HEK293T (cell line): ENCODE data around the gene SEMA5A.

Experiments used
- CTCF ChIA-PET: fragments of 350-600 bp; formaldehyde crosslinking; extraction: SDS; loops from one replicate; lab custom pipeline; 2021; ENCODE audit warnings: antibody characterized with exemption, inconsistent platforms; lab: Yijun Ruan, JAX
- POLR2A ChIA-PET: fragments of 350-600 bp; formaldehyde crosslinking; extraction: SDS; loops from one replicate; lab custom pipeline; 2020; ENCODE audit warnings: antibody characterized with exemption, inconsistent platforms; lab: Yijun Ruan, JAX
- DNase-seq: peaks from one replicate; pipeline ENCODE4 v3.0.0; 2012; ENCODE audit warnings: mixed read lengths; ENCODE audit errors: extremely low spot score
- ARNT ChIP-seq: fragments of 450-650 bp; IDR thresholded peaks from 2 replicates; pipeline ENCODE4 v1.6.1; 2017; ENCODE audit warnings: mild to moderate bottlenecking
- BHLHE40 ChIP-seq: fragments of 450-650 bp; IDR thresholded peaks from 2 replicates; pipeline ENCODE4 v1.6.1; 2016; ENCODE audit warnings: mild to moderate bottlenecking, moderate library complexity, borderline replicate concordance
- CTBP1 ChIP-seq: fragments of 450-650 bp; IDR thresholded peaks from 2 replicates; pipeline ENCODE4 v1.6.1; 2016; ENCODE audit warnings: borderline replicate concordance
- ELF4 ChIP-seq: fragments of 450-650 bp; IDR thresholded peaks from 2 replicates; pipeline ENCODE4 v1.6.1; 2017; ENCODE audit warnings: antibody characterized with exemption
- FOXA1 ChIP-seq: fragments of 450-650 bp; IDR thresholded peaks from 2 replicates; pipeline ENCODE4 v1.6.1; 2016; ENCODE audit warnings: mild to moderate bottlenecking
- FOXK2 ChIP-seq: fragments of 450-650 bp; IDR thresholded peaks from 2 replicates; pipeline ENCODE4 v1.6.1; 2016; ENCODE audit warnings: mild to moderate bottlenecking
- FOXM1 ChIP-seq: fragments of 450-650 bp; IDR thresholded peaks from 2 replicates; pipeline ENCODE4 v1.6.1; 2017; ENCODE audit warnings: mild to moderate bottlenecking, borderline replicate concordance
- HDGF ChIP-seq: fragments of 450-650 bp; IDR thresholded peaks from 2 replicates; pipeline ENCODE4 v1.6.1; 2017; ENCODE audit warnings: antibody characterized with exemption, borderline replicate concordance
- L3MBTL2 ChIP-seq: fragments of 450-650 bp; conservative IDR thresholded peaks from 2 replicates; pipeline ENCODE4 v1.6.1; 2016; ENCODE audit warnings: mild to moderate bottlenecking
- LEF1 ChIP-seq: fragments of 450-650 bp; IDR thresholded peaks from 2 replicates; pipeline ENCODE4 v1.6.1; 2017; ENCODE audit warnings: mild to moderate bottlenecking, borderline replicate concordance
- NFRKB ChIP-seq: fragments of 450-650 bp; IDR thresholded peaks from 2 replicates; pipeline ENCODE4 v1.6.1; 2016; ENCODE audit warnings: mild to moderate bottlenecking, moderate library complexity
- SP1 ChIP-seq: fragments of 450-650 bp; IDR thresholded peaks from 2 replicates; pipeline ENCODE4 v1.6.1; 2017
- SUZ12 ChIP-seq: fragments of 450-650 bp; IDR thresholded peaks from 2 replicates; pipeline ENCODE4 v1.6.1; 2016; ENCODE audit warnings: mild to moderate bottlenecking
- TARDBP ChIP-seq: fragments of 450-650 bp; IDR thresholded peaks from 2 replicates; pipeline ENCODE4 v1.6.1; 2016
- ZNF384 ChIP-seq: fragments of 450-650 bp; IDR thresholded peaks from 2 replicates; pipeline ENCODE4 v1.6.1; 2016
- TF ChIP-seq, protein P1 (sequence below): fragments of 450-650 bp; IDR thresholded peaks from 2 replicates; pipeline ENCODE4 v1.6.1; 2016

SEMA5A gene

DNA sequence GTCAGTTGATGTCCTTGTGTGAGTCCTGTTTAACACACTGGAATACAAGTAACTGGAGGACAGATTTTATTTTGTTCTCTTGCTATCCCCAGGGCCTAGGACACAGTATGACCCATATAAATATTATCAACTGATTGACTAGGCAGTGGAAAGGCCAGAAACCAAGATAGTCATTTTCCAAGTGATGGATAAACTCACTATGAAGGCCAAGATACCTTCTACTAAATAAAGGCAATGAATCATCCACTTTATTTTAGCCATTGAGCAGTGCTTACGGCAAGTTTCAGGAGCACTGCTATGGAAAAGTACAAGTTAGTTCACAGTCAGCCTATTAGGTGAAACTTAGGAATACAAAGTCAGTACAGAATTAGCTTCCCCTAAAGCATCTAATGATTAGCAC lies 153.2 kb downstream of the SEMA5A start:
- TF ChIP-seq TARDBP, result no peak
- TF ChIP-seq FOXM1, result no peak
- TF ChIP-seq FOXK2, result no peak
- TF ChIP-seq SUZ12, result no peak
- no peak for TF ChIP-seq HDGF
- no peak for TF ChIP-seq L3MBTL2
- TF ChIP-seq CTBP1, result no peak
- no peak for TF ChIP-seq BHLHE40
- no peak for TF ChIP-seq ARNT
- no peak for TF ChIP-seq NFRKB
- TF ChIP-seq SP1, result no peak
- no peak for TF ChIP-seq ZNF384
- TF ChIP-seq, protein P1, sequence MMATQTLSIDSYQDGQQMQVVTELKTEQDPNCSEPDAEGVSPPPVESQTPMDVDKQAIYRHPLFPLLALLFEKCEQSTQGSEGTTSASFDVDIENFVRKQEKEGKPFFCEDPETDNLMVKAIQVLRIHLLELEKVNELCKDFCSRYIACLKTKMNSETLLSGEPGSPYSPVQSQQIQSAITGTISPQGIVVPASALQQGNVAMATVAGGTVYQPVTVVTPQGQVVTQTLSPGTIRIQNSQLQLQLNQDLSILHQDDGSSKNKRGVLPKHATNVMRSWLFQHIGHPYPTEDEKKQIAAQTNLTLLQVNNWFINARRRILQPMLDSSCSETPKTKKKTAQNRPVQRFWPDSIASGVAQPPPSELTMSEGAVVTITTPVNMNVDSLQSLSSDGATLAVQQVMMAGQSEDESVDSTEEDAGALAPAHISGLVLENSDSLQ, result no peak
- no peak for TF ChIP-seq LEF1
- no peak for TF ChIP-seq FOXA1
- no peak for TF ChIP-seq ELF4
- CTCF ChIA-PET, result no interaction called here
- no peak for DNase-seq
- POLR2A ChIA-PET, result no interaction called here

DNA sequence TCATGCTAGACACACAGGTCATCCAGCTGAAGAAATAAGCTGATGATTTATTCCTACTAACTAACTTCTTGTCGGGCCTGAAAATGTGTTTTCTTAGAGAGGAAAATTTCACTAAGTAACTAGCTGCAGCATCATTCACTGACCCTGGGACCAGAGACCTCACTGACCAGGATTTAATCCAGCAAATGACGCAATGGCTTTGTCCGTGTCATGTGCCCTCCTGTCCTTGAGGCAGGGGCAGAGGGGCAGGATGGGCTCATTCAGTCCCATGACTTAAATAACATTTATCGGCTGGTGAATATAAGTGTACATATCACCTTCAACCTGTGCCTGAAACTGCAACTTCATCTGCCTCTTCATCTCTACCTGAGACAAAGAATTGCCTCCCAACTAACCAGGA lies 154.8 kb downstream of the SEMA5A start:
- CTCF ChIA-PET, result no interaction called here
- TF ChIP-seq SP1, result no peak
- no peak for TF ChIP-seq CTBP1
- TF ChIP-seq BHLHE40, result no peak
- TF ChIP-seq FOXK2, result no peak
- no peak for TF ChIP-seq ELF4
- no peak for TF ChIP-seq TARDBP
- no peak for TF ChIP-seq FOXM1
- no peak for TF ChIP-seq FOXA1
- TF ChIP-seq LEF1, result no peak
- no peak for TF ChIP-seq ZNF384
- TF ChIP-seq, protein P1, result no peak
- no peak for TF ChIP-seq HDGF
- no peak for TF ChIP-seq SUZ12
- POLR2A ChIA-PET, result no interaction called here
- DNase-seq, result no peak

- no peak for DNase-seq
- TF ChIP-seq FOXK2, result no peak
- TF ChIP-seq FOXA1, result no peak
- TF ChIP-seq TARDBP, result no peak
- TF ChIP-seq, protein P1, result no peak
- no peak for TF ChIP-seq BHLHE40
- ChIA-PET CTCF (no interaction called here), POLR2A (no interaction called here)
Measured at GRCh38 chr5:9390113-9390512, 155.8 kb downstream of the SEMA5A start.

DNA sequence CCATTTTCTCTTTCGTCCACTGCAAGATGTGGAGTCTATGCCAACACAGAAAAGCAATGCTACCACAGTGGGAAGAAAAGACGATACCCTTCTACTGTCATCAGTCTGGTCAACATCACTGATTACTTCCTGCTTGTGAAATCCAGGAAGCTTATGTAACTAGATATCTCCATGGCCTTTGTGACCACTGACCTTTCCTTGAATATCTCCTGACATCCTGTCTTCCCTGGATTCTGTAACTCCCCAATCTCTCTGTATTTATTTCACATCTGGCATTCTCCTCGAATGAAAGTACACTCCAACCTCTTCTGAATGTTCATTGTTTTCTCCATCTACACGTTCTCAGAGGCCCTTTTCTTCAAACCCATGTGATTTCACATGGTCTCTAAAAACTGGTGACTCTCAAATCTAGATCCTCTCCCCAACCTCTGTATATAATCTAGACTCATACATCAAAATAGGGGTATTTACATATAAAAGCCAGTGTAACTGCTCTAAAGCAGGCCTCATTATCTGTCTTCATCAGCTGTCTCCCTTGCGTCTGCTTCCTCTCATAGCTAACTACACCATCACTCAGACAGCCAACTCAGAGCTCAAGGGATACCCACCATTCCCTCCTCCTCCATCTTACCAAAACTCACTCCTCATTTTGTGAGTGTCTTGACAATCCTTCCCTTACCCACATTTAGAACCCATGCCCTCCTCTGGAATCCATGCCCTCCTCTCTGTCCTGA lies 156.8 kb downstream of the SEMA5A start:
- DNase-seq, result no peak
- POLR2A ChIA-PET, result no interaction called here
- TF ChIP-seq ARNT (no peak), NFRKB (no peak)
- CTCF ChIA-PET, result no interaction called here

GRCh38 chr5:9387879-9388278 lies 158.0 kb downstream of the SEMA5A start:
- POLR2A ChIA-PET, result no interaction called here
- CTCF ChIA-PET, result no interaction called here
- no peak for DNase-seq
- no peak for TF ChIP-seq BHLHE40
- no peak for TF ChIP-seq TARDBP
- no peak for TF ChIP-seq FOXK2
- no peak for TF ChIP-seq ELF4
- no peak for TF ChIP-seq LEF1
- TF ChIP-seq L3MBTL2, result no peak
- no peak for TF ChIP-seq SP1
- TF ChIP-seq ARNT, result no peak
- TF ChIP-seq, protein P1, result no peak
- no peak for TF ChIP-seq CTBP1
- TF ChIP-seq NFRKB, result no peak
- no peak for TF ChIP-seq FOXM1
- TF ChIP-seq FOXA1, result no peak
- TF ChIP-seq ZNF384, result no peak
- no peak for TF ChIP-seq SUZ12
- no peak for TF ChIP-seq HDGF

GRCh38 chr5:9386945-9387344 lies 158.9 kb downstream of the SEMA5A start:
- POLR2A ChIA-PET, result no interaction called here
- no peak for DNase-seq
- no peak for TF ChIP-seq SP1
- TF ChIP-seq HDGF, result no peak
- no peak for TF ChIP-seq L3MBTL2
- no peak for TF ChIP-seq BHLHE40
- TF ChIP-seq FOXK2, result no peak
- no peak for TF ChIP-seq ELF4
- no peak for TF ChIP-seq LEF1
- no peak for TF ChIP-seq CTBP1
- TF ChIP-seq FOXA1, result no peak
- TF ChIP-seq, protein P1, result no peak
- CTCF ChIA-PET, result no interaction called here
